Activated effector memory CD4-positive, alpha-beta T cell treated with anti-CD3 and anti-CD28 coated beads, Interleukin-2, amount 50 U/mL, for 16 hours (primary cell): ENCODE data around the gene ZNF232.
"Not testable (repeated sequence)": the region's sequence is repeated elsewhere in the genome, so short reads cannot be mapped to it uniquely, and the experiment has no call there.

ENCODE experiments used
- DNase-seq: peaks from one replicate; pipeline ENCODE4 v3.0.0-alpha.2; 2020

Gene ZNF232

GRCh38 chr17:5111402-5112204 is at the start of gene ZNF232:
Gene ZNF232 (minus strand): TSS chr17:5111878. CDS start chr17:5111822, 56 bp downstream.
- peak; percentile 96 for DNase-seq

- not testable (repeated sequence) for DNase-seq
These were observed 49.0 kb upstream of the ZNF232 start for GRCh38 chr17:5160702-5161101.

GRCh38 chr17:5146122-5146521 is 34.4 kb upstream of the ZNF232 start:
- not testable (repeated sequence) for DNase-seq

- DNase-seq: not testable (repeated sequence)
These were observed 31.2 kb upstream of the ZNF232 start for GRCh38 chr17:5142877-5143276.

GRCh38 chr17:5139458-5139732 is 27.7 kb upstream of the ZNF232 start:
- DNase-seq: no peak

- no peak for DNase-seq
These were observed 27.2 kb upstream of the ZNF232 start for GRCh38 chr17:5138616-5139457.

- not testable (repeated sequence) for DNase-seq
These were observed 26.5 kb upstream of the ZNF232 start for GRCh38 chr17:5138198-5138544.

GRCh38 chr17:5137511-5138197 is 26.0 kb upstream of the ZNF232 start:
- not testable (repeated sequence) for DNase-seq

- DNase-seq: not testable (repeated sequence)
These were observed 25.1 kb upstream of the ZNF232 start for GRCh38 chr17:5136580-5137412.

- DNase-seq: no peak
These were observed 24.3 kb upstream of the ZNF232 start for GRCh38 chr17:5135726-5136579.

GRCh38 chr17:5135131-5135712 is 23.5 kb upstream of the ZNF232 start:
- not testable (repeated sequence) for DNase-seq

GRCh38 chr17:5134571-5134970 is 22.9 kb upstream of the ZNF232 start:
- not testable (repeated sequence) for DNase-seq

GRCh38 chr17:5133961-5134360 is 22.3 kb upstream of the ZNF232 start:
- not testable (repeated sequence) for DNase-seq

GRCh38 chr17:5133311-5133710 is 21.6 kb upstream of the ZNF232 start:
- DNase-seq: no peak

GRCh38 chr17:5132503-5133225 is 21.0 kb upstream of the ZNF232 start:
- DNase-seq: not testable (repeated sequence)

- not testable (repeated sequence) for DNase-seq
These were observed 20.3 kb upstream of the ZNF232 start for GRCh38 chr17:5131799-5132502.

- no peak for DNase-seq
These were observed 19.6 kb upstream of the ZNF232 start for GRCh38 chr17:5131146-5131715.

GRCh38 chr17:5130687-5131086 is 19.0 kb upstream of the ZNF232 start:
- not testable (repeated sequence) for DNase-seq

GRCh38 chr17:5130261-5130660 is 18.6 kb upstream of the ZNF232 start:
- not testable (repeated sequence) for DNase-seq
